ENCODE results near the gene ATP8A2.

DNA sequence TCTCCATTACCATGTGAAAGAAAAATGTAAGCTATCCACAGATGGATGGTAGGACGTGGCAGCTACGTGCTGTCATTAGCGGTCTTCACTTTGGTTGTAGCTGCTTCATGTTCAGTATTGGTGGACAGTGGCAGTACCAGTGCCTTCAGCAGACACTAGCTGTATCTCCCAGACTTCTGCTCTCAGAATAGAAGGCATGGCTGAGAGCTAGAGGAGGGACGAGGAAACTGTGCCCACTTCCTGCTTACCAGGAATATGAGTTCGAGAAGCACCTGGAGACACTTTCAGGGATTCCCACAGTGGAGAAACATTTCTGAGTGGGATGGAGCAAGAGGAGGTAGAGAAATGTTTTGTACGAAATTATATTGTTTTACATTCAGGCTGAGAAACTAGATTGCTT lies 686.9 kb downstream of the ATP8A2 start:
- TF ChIP-seq CTCF (IDR thresholded peaks at IDR 0.05): no peak
- TF ChIP-seq POLR2A (IDR thresholded peaks at IDR 0.05): no peak
- no peak for TF ChIP-seq POLR2AphosphoS5 (IDR thresholded peaks at IDR 0.05)
- TF ChIP-seq EP300 (IDR thresholded peaks at IDR 0.05; ENCODE audit: low read depth): no peak

All from transverse colon (tissue), 4 donors.